Upper lobe of left lung (tissue), 6 donors: ENCODE results near the gene LYPD4. TPM values are rescaled to one million over a fixed set of nuclear protein-coding genes. Genes with fewer than 3 reads are reported as not detected.
A peak's percentile ranks its signal among the peaks of the same experiment; 100 is the strongest.

Source experiments
- ATAC-seq, 2 donors: fragments of 200-7000 bp; cut with Tn5 transposase; one replicate each; pipeline ENCODE4 v1.9.1; 2022; ENCODE audit warnings: mild to moderate bottlenecking in 2 of 2, moderate library complexity in 2 of 2; ENCODE audit not compliant: low FRiP score in 2 of 2
- DNase-seq, 2 donors: peaks; one replicate each; pipeline ENCODE4 v3.0.0-alpha.2; 2019 to 2020
- H3K27ac ChIP-seq, 4 donors: fragments of 200-600 bp; sonication (generic); one replicate each; pipeline ENCODE4 v1.5.1; 2016 to 2019
- H3K27me3 ChIP-seq, 4 donors: fragments of 200-600 bp; sonication (generic); one replicate each; pipeline ENCODE4 v1.5.1; 2017 to 2019
- H3K36me3 ChIP-seq, 4 donors: fragments of 200-600 bp; sonication (generic); one replicate each; pipeline ENCODE4 v1.5.1; 2016 to 2019
- H3K4me1 ChIP-seq, 4 donors: fragments of 200-600 bp; sonication (generic); one replicate each; pipeline ENCODE4 v1.5.1; 2018 to 2019
- H3K4me3 ChIP-seq, 4 donors: fragments of 200-600 bp; sonication (generic); one replicate each; pipeline ENCODE4 v1.5.1; 2017 to 2019; ENCODE audit warnings: mild to moderate bottlenecking in 2 of 4, moderate library complexity in 1 of 4
- H3K9me3 ChIP-seq, 4 donors: fragments of 200-600 bp; sonication (generic); one replicate each; pipeline ENCODE4 v1.5.1; 2018 to 2019
- CTCF ChIP-seq, 6 experiments: fragments of 450-650 bp in 4 of 6; fragments of 200-600 bp in 2 of 6; sonication (generic) in 2 of 6; IDR thresholded peaks; one replicate each; pipeline ENCODE4 v1.5.1; 2016 to 2019; ENCODE audit warnings: antibody characterized with exemption in 6 of 6
- EP300 ChIP-seq, 4 donors: sonication (generic); formaldehyde crosslinking; IDR thresholded peaks; one replicate each; pipeline ENCODE4 v1.5.1; 2017; ENCODE audit warnings: antibody characterized with exemption in 4 of 4, control low read depth in 2 of 4
- POLR2A ChIP-seq, 4 donors: fragments of 450-650 bp; IDR thresholded peaks; one replicate each; pipeline ENCODE4 v1.5.1; 2016 to 2017; ENCODE audit warnings: antibody characterized with exemption in 4 of 4, mild to moderate bottlenecking in 2 of 4
- POLR2AphosphoS5 ChIP-seq, 2 donors: sonication (generic); formaldehyde crosslinking; IDR thresholded peaks; one replicate each; pipeline ENCODE4 v1.5.1; 2017; ENCODE audit warnings: antibody characterized with exemption in 2 of 2
- WGBS, 2 donors: methylation state at CpG; one replicate each; pipeline ENCODE4 v1.1.5; 2017 to 2018; 5-methylcytosine and 5-hydroxymethylcytosine counted together
- total RNA-seq, 6 donors: library from RNA; depleted of rRNA in 4 of 6; stranded (reverse); fragments of >200 nt in 4 of 6; gene quantifications; one replicate each; pipeline versions ENCODE4 v1.1.0 to v1.2.1, GENCODE V29; 2016 to 2021
- donor health status: DM: no; HTN: no; CAD: no; lungs with moderate emphysema.
- donor health status: DM: no; HTN: yes; CAD: no; lungs with severe emphysema.

LYPD4 gene
- total RNA-seq, 6 donors from 2014 or later: not detected

- H3K27me3 ChIP-seq: no peaks in the 10 kb centered on the region
- H3K4me1 ChIP-seq: no peaks in the 10 kb centered on the region
- ATAC-seq: no peak
- WGBS, 2 donors: 74 to 88% methylated on average over 6 of the region's 6 CpGs
- H3K36me3 ChIP-seq: no peaks in the 10 kb centered on the region
- no peaks in the 10 kb centered on the region for H3K9me3 ChIP-seq
- no peak overlapping the region for H3K27ac ChIP-seq
- H3K4me3 ChIP-seq: no peak overlapping the region
- TF ChIP-seq EP300 (IDR thresholded peaks at IDR 0.05): no peak
- TF ChIP-seq POLR2A (IDR thresholded peaks at IDR 0.05): no peak
- TF ChIP-seq CTCF (IDR thresholded peaks at IDR 0.05): no peak
- no peak for TF ChIP-seq POLR2AphosphoS5 (IDR thresholded peaks at IDR 0.05)
- no peak for DNase-seq
Observed at GRCh38 chr19:41848666-41849065, 4.2 kb upstream of the LYPD4 start.

GRCh38 chr19:41847351-41848105, 3.0 kb upstream of the LYPD4 start:
- TF ChIP-seq POLR2AphosphoS5 (IDR thresholded peaks at IDR 0.05) (no peak), EP300 (IDR thresholded peaks at IDR 0.05) (no peak), CTCF (IDR thresholded peaks at IDR 0.05) (no peak), POLR2A (IDR thresholded peaks at IDR 0.05) (no peak)
- H3K36me3 ChIP-seq: no peaks in the 10 kb centered on the region
- DNase-seq: peak in 1 of 2 donors; percentile 54
- 89 to 90% methylated on average over 12 to 19 of the region's 19 CpGs for WGBS, 2 donors
- no peak overlapping the region for H3K27ac ChIP-seq
- H3K4me3 ChIP-seq: no peak overlapping the region
- H3K4me1 ChIP-seq: no peaks in the 10 kb centered on the region
- no peak for ATAC-seq
- H3K9me3 ChIP-seq: no peaks in the 10 kb centered on the region
- no peaks in the 10 kb centered on the region for H3K27me3 ChIP-seq

GRCh38 chr19:41845051-41845590, 638 bp upstream of the LYPD4 start:
- no peak overlapping the region for H3K27ac ChIP-seq
- TF ChIP-seq POLR2AphosphoS5 (IDR thresholded peaks at IDR 0.05) (no peak), EP300 (IDR thresholded peaks at IDR 0.05) (no peak), POLR2A (IDR thresholded peaks at IDR 0.05) (no peak), CTCF (IDR thresholded peaks at IDR 0.05) (no peak)
- ATAC-seq (no peak), DNase-seq (no peak)
- WGBS, 2 donors: 88 to 89% methylated on average over 20 to 23 of the region's 23 CpGs
- H3K9me3 ChIP-seq: no peaks in the 10 kb centered on the region
- no peaks in the 10 kb centered on the region for H3K4me1 ChIP-seq
- no peak overlapping the region for H3K4me3 ChIP-seq
- H3K27me3 ChIP-seq: no peaks in the 10 kb centered on the region
- no peaks in the 10 kb centered on the region for H3K36me3 ChIP-seq

- Histone ChIP-seq H3K36me3 (no peaks in the 10 kb centered on the region), H3K4me3 (no peak within 1 kb of the TSS), H3K27ac (no peak within 1 kb of the TSS), H3K27me3 (no peaks in the 10 kb centered on the region), H3K4me1 (no peaks in the 10 kb centered on the region), H3K9me3 (no peaks in the 10 kb centered on the region)
- no peak for DNase-seq
- TF ChIP-seq CTCF (IDR thresholded peaks at IDR 0.05) (no peak), POLR2A (IDR thresholded peaks at IDR 0.05) (no peak), POLR2AphosphoS5 (IDR thresholded peaks at IDR 0.05) (no peak), EP300 (IDR thresholded peaks at IDR 0.05) (no peak)
- no peak for ATAC-seq
- WGBS, 2 donors: 92 to 93% methylated on average over 3 of the region's 3 CpGs
Observed at GRCh38 chr19:41845001-41845050, 343 bp upstream of the LYPD4 start, which contains the start of gene DMRTC2. Gene DMRTC2 (plus strand): TSS chr19:41845042. CDS start chr19:41847429, 2,387 bp downstream.

GRCh38 chr19:41843371-41843770, 1.1 kb downstream of the LYPD4 start:
- no peaks in the 10 kb centered on the region for H3K9me3 ChIP-seq
- H3K4me1 ChIP-seq: no peaks in the 10 kb centered on the region
- no peaks in the 10 kb centered on the region for H3K27me3 ChIP-seq
- H3K4me3 ChIP-seq: no peak overlapping the region
- ATAC-seq (no peak), DNase-seq (no peak)
- H3K27ac ChIP-seq: no peak overlapping the region
- 53 to 61% methylated on average over 7 of the region's 7 CpGs for WGBS, 2 donors
- TF ChIP-seq POLR2A (IDR thresholded peaks at IDR 0.05) (no peak), CTCF (IDR thresholded peaks at IDR 0.05) (no peak)
- H3K36me3 ChIP-seq: no peaks in the 10 kb centered on the region
